Kidney (tissue), 14 donors: ENCODE measurements around the gene WDFY4. TPM values are rescaled to one million over a fixed set of nuclear protein-coding genes. Genes with fewer than 3 reads are reported as not detected.

Source experiments
- DNase-seq, 5 donors: peaks; one replicate each; pipeline ENCODE4 v3.0.0-alpha.2; 2013 to 2020
- FAIRE-seq: peaks from 2 replicates; lab custom pipeline; 2012; peaks lifted over from hg19 to GRCh38; lab: Jason Lieb, UNC
- H3K27ac ChIP-seq, 2 donors: one replicate each; pipeline ENCODE4 v1.7.0; 2013; ENCODE audit warnings: low read depth in 2 of 2, low read length in 2 of 2, inconsistent platforms in 1 of 2
- H3K27me3 ChIP-seq: one replicate; pipeline ENCODE4 v1.7.1; 2013; ENCODE audit warnings: low read length, inconsistent platforms; ENCODE audit not compliant: control insufficient read depth, insufficient read depth
- H3K36me3 ChIP-seq, 3 donors: one replicate each; pipeline versions ENCODE4 v1.7.0 to v1.7.1; 2013; ENCODE audit warnings: low read length in 3 of 3, control low read depth in 1 of 3, inconsistent platforms in 1 of 3; ENCODE audit not compliant: insufficient read depth in 3 of 3, control insufficient read depth in 2 of 3
- H3K4me1 ChIP-seq, 3 donors: one replicate each; pipeline versions ENCODE4 v1.7.0 to v1.7.1; 2013; ENCODE audit warnings: low read length in 3 of 3, inconsistent platforms in 1 of 3, low read depth in 1 of 3; ENCODE audit not compliant: control insufficient read depth in 2 of 3, insufficient read depth in 2 of 3
- H3K4me3 ChIP-seq, 3 donors: one replicate each; pipeline versions ENCODE4 v1.7.0 to v1.8.1; 2013; ENCODE audit warnings: low read length in 3 of 3, control low read depth in 1 of 3, inconsistent platforms in 1 of 3
- H3K9ac ChIP-seq, 3 donors: one replicate each; pipeline versions ENCODE4 v1.7.0 to v1.7.1; 2013; ENCODE audit warnings: low read length in 3 of 3, control low read depth in 1 of 3, inconsistent platforms in 1 of 3
- H3K9me3 ChIP-seq, 3 donors: one replicate each; pipeline versions ENCODE4 v1.7.0 to v1.7.1; 2013; ENCODE audit warnings: low read length in 3 of 3, control low read depth in 1 of 3, inconsistent platforms in 1 of 3; ENCODE audit not compliant: control insufficient read depth in 2 of 3, insufficient read depth in 1 of 3
- intact Hi-C: fragments of 100-400 bp; cut with DNase I; formaldehyde crosslinking; loops from one replicate; pipeline ENCODE4 v1.11.1; 2022
- polyA plus RNA-seq: library from polyadenylated mRNA; stranded (reverse); fragments of 350-450 nt; fragmentation: Illumina TruSeq; extraction: RNeasy Lipid Tissue Mini Kit (QIAGEN cat#74804); gene quantifications from one replicate; pipeline ENCODE4 v1.2.3, GENCODE V29; 2014; ENCODE audit warnings: low read depth, low replicate concordance; ENCODE audit not compliant: insufficient read depth
- total RNA-seq: library from RNA; stranded (reverse); fragmentation: NEBNext Ultra II Directional; extraction: Animal tissue kit (Norgen Biotek cat#: 25700); gene quantifications from one replicate; pipeline ENCODE4 v1.2.1, GENCODE V29; 2021
- TF ChIP-seq, protein P1 (sequence below): IDR thresholded peaks from 3 replicates; pipeline ENCODE4 v1.5.1; 2012; ENCODE audit warnings: mild to moderate bottlenecking, moderate library complexity, borderline replicate concordance; ENCODE audit not compliant: insufficient read depth; ENCODE audit errors: extremely low read depth
- donor health status: control.
- donor health status: control.
- donor health status: control.
- donor health status: control.
- donor health status: control.
- donor health status: DM: yes; HTN: yes; CAD: no.
- donor health status: Normal renal cell carcinoma (clear cell type).

Gene WDFY4
- total and polyA plus RNA-seq, 2 donors from 2014 or later = 1.7 to 13.3 TPM

GRCh38 chr10:48923748-48924147, 239.1 kb downstream of the WDFY4 start:
- H3K27me3 ChIP-seq = no peaks in the 10 kb centered on the region
- no peaks in the 10 kb centered on the region for H3K36me3 ChIP-seq
- no peaks in the 10 kb centered on the region for H3K4me1 ChIP-seq
- no peaks in the 10 kb centered on the region for H3K9me3 ChIP-seq
- FAIRE-seq (no peak), DNase-seq (peak in 1 of 5 donors; percentile 50)
- intact Hi-C loops = no loop called here
- H3K4me3 ChIP-seq = no peak overlapping the region
- H3K27ac ChIP-seq = no peak overlapping the region
- TF ChIP-seq, protein P1, sequence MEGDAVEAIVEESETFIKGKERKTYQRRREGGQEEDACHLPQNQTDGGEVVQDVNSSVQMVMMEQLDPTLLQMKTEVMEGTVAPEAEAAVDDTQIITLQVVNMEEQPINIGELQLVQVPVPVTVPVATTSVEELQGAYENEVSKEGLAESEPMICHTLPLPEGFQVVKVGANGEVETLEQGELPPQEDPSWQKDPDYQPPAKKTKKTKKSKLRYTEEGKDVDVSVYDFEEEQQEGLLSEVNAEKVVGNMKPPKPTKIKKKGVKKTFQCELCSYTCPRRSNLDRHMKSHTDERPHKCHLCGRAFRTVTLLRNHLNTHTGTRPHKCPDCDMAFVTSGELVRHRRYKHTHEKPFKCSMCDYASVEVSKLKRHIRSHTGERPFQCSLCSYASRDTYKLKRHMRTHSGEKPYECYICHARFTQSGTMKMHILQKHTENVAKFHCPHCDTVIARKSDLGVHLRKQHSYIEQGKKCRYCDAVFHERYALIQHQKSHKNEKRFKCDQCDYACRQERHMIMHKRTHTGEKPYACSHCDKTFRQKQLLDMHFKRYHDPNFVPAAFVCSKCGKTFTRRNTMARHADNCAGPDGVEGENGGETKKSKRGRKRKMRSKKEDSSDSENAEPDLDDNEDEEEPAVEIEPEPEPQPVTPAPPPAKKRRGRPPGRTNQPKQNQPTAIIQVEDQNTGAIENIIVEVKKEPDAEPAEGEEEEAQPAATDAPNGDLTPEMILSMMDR = no peak
- no peak overlapping the region for H3K9ac ChIP-seq

GRCh38 chr10:48924988-48925387, 240.3 kb downstream of the WDFY4 start:
- H3K27ac ChIP-seq = no peak overlapping the region
- no peak for FAIRE-seq
- intact Hi-C loops = no loop called here
- TF ChIP-seq, protein P1 = no peak
- H3K27me3 ChIP-seq = no peaks in the 10 kb centered on the region
- no peak overlapping the region for H3K9ac ChIP-seq
- no peak for DNase-seq
- H3K4me1 ChIP-seq = no peaks in the 10 kb centered on the region
- H3K9me3 ChIP-seq = no peaks in the 10 kb centered on the region
- H3K4me3 ChIP-seq = no peak overlapping the region
- no peaks in the 10 kb centered on the region for H3K36me3 ChIP-seq

GRCh38 chr10:48926255-48926654, 241.6 kb downstream of the WDFY4 start:
- no peak for DNase-seq
- no peak overlapping the region for H3K27ac ChIP-seq
- no peak overlapping the region for H3K4me3 ChIP-seq
- no peaks in the 10 kb centered on the region for H3K36me3 ChIP-seq
- H3K9ac ChIP-seq = no peak overlapping the region
- no peaks in the 10 kb centered on the region for H3K9me3 ChIP-seq
- TF ChIP-seq, protein P1 = no peak
- no peaks in the 10 kb centered on the region for H3K27me3 ChIP-seq
- H3K4me1 ChIP-seq = no peaks in the 10 kb centered on the region
- intact Hi-C loops = no loop called here
- no peak for FAIRE-seq
